Stimulated activated naive CD8-positive, alpha-beta T cell treated with anti-CD3 and anti-CD28 coated beads, Interleukin-15, amount 100 ng/mL, for 72 hours (primary cell): ENCODE data around the gene LDB2.

Experiments used
- ATAC-seq: fragments of 150-1000 bp; cut with Tn5 transposase; 2 replicates; pipeline ENCODE4 v1.10.0; 2021; ENCODE audit warnings: mild to moderate bottlenecking, moderate library complexity
- DNase-seq, 2 donors: peaks; one replicate each; pipeline ENCODE4 v3.0.0; 2021 to 2022
- H3K27ac Mint-ChIP-seq, 2 donors: one replicate each; pipeline ENCODE4 v1.8.0; 2022; ENCODE audit warnings: mild to moderate bottlenecking in 2 of 2, mixed read lengths in 2 of 2, moderate library complexity in 2 of 2
- H3K27me3 Mint-ChIP-seq: one replicate; pipeline ENCODE4 v1.8.0; 2022; ENCODE audit warnings: mixed read lengths
- H3K4me1 Mint-ChIP-seq: one replicate; pipeline ENCODE4 v1.8.0; 2022; ENCODE audit warnings: mild to moderate bottlenecking, mixed read lengths
- H3K4me3 Mint-ChIP-seq, 2 donors: one replicate each; pipeline ENCODE4 v1.8.0; 2022; ENCODE audit warnings: mild to moderate bottlenecking in 2 of 2, mixed read lengths in 2 of 2, moderate library complexity in 1 of 2
- H3K9me3 Mint-ChIP-seq, 2 donors: one replicate each; pipeline ENCODE4 v1.8.0; 2022; ENCODE audit warnings: mixed read lengths in 2 of 2

Gene LDB2

GRCh38 chr4:16896881-16897750, 1.3 kb downstream of the LDB2 start:
- Mint-ChIP-seq H3K27ac (no peak overlapping the region), H3K9me3 (no peaks in the 10 kb centered on the region), H3K4me3 (no peak overlapping the region), H3K27me3 (peaks cover 17% of the 10 kb centered on the region), H3K4me1 (peaks cover 22% of the 10 kb centered on the region)
- ATAC-seq (no peak), DNase-seq (no peak)

GRCh38 chr4:16894406-16894805, 4.0 kb downstream of the LDB2 start:
- H3K9me3 Mint-ChIP-seq: no peaks in the 10 kb centered on the region
- H3K4me3 Mint-ChIP-seq: no peak overlapping the region
- peaks cover 17% of the 10 kb centered on the region for H3K27me3 Mint-ChIP-seq
- no peak overlapping the region for H3K27ac Mint-ChIP-seq
- ATAC-seq: no peak
- no peak for DNase-seq
- peaks cover 39% of the 10 kb centered on the region for H3K4me1 Mint-ChIP-seq

GRCh38 chr4:16893141-16893651, 5.2 kb downstream of the LDB2 start:
- Mint-ChIP-seq H3K27me3 (peaks cover 12% of the 10 kb centered on the region), H3K27ac (peak overlapping the region in 1 of 2 donors; percentile 6), H3K9me3 (no peaks in the 10 kb centered on the region), H3K4me1 (peaks cover 41% of the 10 kb centered on the region), H3K4me3 (peak overlapping the region; percentile 63 to 64)
- DNase-seq (no peak), ATAC-seq (no peak)

- H3K9me3 Mint-ChIP-seq: no peaks in the 10 kb centered on the region
- no peak overlapping the region for H3K27ac Mint-ChIP-seq
- ATAC-seq (peak; percentile 46), DNase-seq (no peak)
- H3K4me3 Mint-ChIP-seq: no peak overlapping the region
- H3K27me3 Mint-ChIP-seq: no peaks in the 10 kb centered on the region
- H3K4me1 Mint-ChIP-seq: peaks cover 38% of the 10 kb centered on the region
Observed at GRCh38 chr4:16890651-16891050, 7.8 kb downstream of the LDB2 start.

- no peaks in the 10 kb centered on the region for H3K9me3 Mint-ChIP-seq
- H3K4me1 Mint-ChIP-seq: peaks cover 38% of the 10 kb centered on the region
- no peak for ATAC-seq
- peak overlapping the region in 1 of 2 donors; percentile 49 for H3K27ac Mint-ChIP-seq
- DNase-seq: no peak
- no peaks in the 10 kb centered on the region for H3K27me3 Mint-ChIP-seq
- H3K4me3 Mint-ChIP-seq: no peak overlapping the region
Observed at GRCh38 chr4:16889945-16890344, 8.5 kb downstream of the LDB2 start.

GRCh38 chr4:16887887-16888286, 10.6 kb downstream of the LDB2 start:
- Mint-ChIP-seq H3K4me3 (no peak overlapping the region), H3K4me1 (peaks cover 38% of the 10 kb centered on the region)

GRCh38 chr4:16884673-16885460, 13.6 kb downstream of the LDB2 start:
- Mint-ChIP-seq H3K27ac (peak overlapping the region; percentile 23 to 38), H3K4me1 (peaks cover 16% of the 10 kb centered on the region), H3K27me3 (no peaks in the 10 kb centered on the region), H3K4me3 (no peak overlapping the region), H3K9me3 (peaks cover 7 to 9% of the 10 kb centered on the region in 2 donors)
- ATAC-seq (no peak), DNase-seq (no peak)

More at GRCh38 chr4:16887887-16888286, 10.6 kb downstream of the LDB2 start:
- peaks cover 5 to 7% of the 10 kb centered on the region in 2 donors for H3K9me3 Mint-ChIP-seq
- DNase-seq (no peak), ATAC-seq (no peak)
- no peak overlapping the region for H3K27ac Mint-ChIP-seq
- H3K27me3 Mint-ChIP-seq: no peaks in the 10 kb centered on the region

GRCh38 chr4:16883806-16884205, 14.6 kb downstream of the LDB2 start:
- Mint-ChIP-seq H3K27ac (no peak overlapping the region), H3K27me3 (no peaks in the 10 kb centered on the region), H3K9me3 (peaks cover 7 to 14% of the 10 kb centered on the region in 2 donors), H3K4me3 (no peak overlapping the region), H3K4me1 (peaks cover 9% of the 10 kb centered on the region)
- DNase-seq (no peak), ATAC-seq (no peak)

- H3K4me1 Mint-ChIP-seq: peaks cover 7% of the 10 kb centered on the region
- H3K27me3 Mint-ChIP-seq: no peaks in the 10 kb centered on the region
- peaks cover 7 to 14% of the 10 kb centered on the region in 2 donors for H3K9me3 Mint-ChIP-seq
- no peak overlapping the region for H3K27ac Mint-ChIP-seq
- ATAC-seq: no peak
- no peak overlapping the region for H3K4me3 Mint-ChIP-seq
- DNase-seq: no peak
Observed at GRCh38 chr4:16881151-16881884, 17.1 kb downstream of the LDB2 start.

GRCh38 chr4:16875487-16875886, 23.0 kb downstream of the LDB2 start:
- H3K4me1 Mint-ChIP-seq: no peaks in the 10 kb centered on the region
- ATAC-seq (no peak), DNase-seq (no peak)

GRCh38 chr4:16869594-16870245, 28.7 kb downstream of the LDB2 start:
- Mint-ChIP-seq H3K27ac (no peak overlapping the region), H3K4me3 (no peak overlapping the region), H3K4me1 (no peaks in the 10 kb centered on the region), H3K9me3 (no peaks in the 10 kb centered on the region), H3K27me3 (no peaks in the 10 kb centered on the region)
- no peak for ATAC-seq
- DNase-seq: no peak

More at GRCh38 chr4:16875487-16875886, 23.0 kb downstream of the LDB2 start:
- peaks cover 0 to 8% of the 10 kb centered on the region in 2 donors for H3K9me3 Mint-ChIP-seq
- H3K27me3 Mint-ChIP-seq: no peaks in the 10 kb centered on the region
- no peak overlapping the region for H3K4me3 Mint-ChIP-seq
- H3K27ac Mint-ChIP-seq: no peak overlapping the region

- Mint-ChIP-seq H3K27ac (no peak overlapping the region), H3K4me1 (no peaks in the 10 kb centered on the region), H3K4me3 (no peak overlapping the region), H3K9me3 (no peaks in the 10 kb centered on the region), H3K27me3 (no peaks in the 10 kb centered on the region)
- DNase-seq: no peak
- ATAC-seq: no peak
Observed at GRCh38 chr4:16868674-16869073, 29.8 kb downstream of the LDB2 start.

GRCh38 chr4:16867827-16868226, 30.6 kb downstream of the LDB2 start:
- DNase-seq (no peak), ATAC-seq (no peak)
- Mint-ChIP-seq H3K9me3 (no peaks in the 10 kb centered on the region), H3K4me1 (no peaks in the 10 kb centered on the region), H3K4me3 (no peak overlapping the region), H3K27ac (no peak overlapping the region), H3K27me3 (no peaks in the 10 kb centered on the region)

GRCh38 chr4:16866974-16867373, 31.5 kb downstream of the LDB2 start:
- ATAC-seq: no peak
- Mint-ChIP-seq H3K4me3 (no peak overlapping the region), H3K4me1 (no peaks in the 10 kb centered on the region), H3K27ac (no peak overlapping the region), H3K9me3 (no peaks in the 10 kb centered on the region), H3K27me3 (no peaks in the 10 kb centered on the region)
- no peak for DNase-seq

GRCh38 chr4:16865897-16866283, 32.6 kb downstream of the LDB2 start:
- Mint-ChIP-seq H3K9me3 (no peaks in the 10 kb centered on the region), H3K27ac (no peak overlapping the region), H3K4me1 (no peaks in the 10 kb centered on the region), H3K4me3 (no peak overlapping the region), H3K27me3 (no peaks in the 10 kb centered on the region)
- ATAC-seq (no peak), DNase-seq (no peak)
